ENCODE results near the gene TMEM123. TPM values are rescaled to one million over a fixed set of nuclear protein-coding genes. Genes with fewer than 3 reads are reported as not detected.

Gene TMEM123
- 88.6 and 93.5 TPM in 2 replicates for total RNA-seq

GRCh38 chr11:102452461-102453301 lies at the start of gene TMEM123:
TSS of gene TMEM123 (minus strand) at chr11:102452765. CDS start at chr11:102452623, 142 bp downstream.

GRCh38 chr11:102346748-102347461 lies 105.7 kb downstream of the TMEM123 start, which contains the start of gene BIRC2:
TSS of gene BIRC2 (plus strand) at chr11:102347214. CDS start at chr11:102349855, 2,641 bp downstream.

Other genes starting within 250 kb of the TMEM123 start
- gene BIRC3, start 135.3 kb downstream of the TMEM123 start, total RNA-seq, result 1.9 and 2.0 TPM in 2 replicates
- 41.8 and 43.5 TPM in 2 replicates for gene BIRC2, start 105.6 kb downstream of the TMEM123 start, total RNA-seq
- not detected in 2 replicates for gene MMP7, start 78.0 kb upstream of the TMEM123 start, total RNA-seq
- not detected in 2 replicates for gene MMP20, start 172.6 kb upstream of the TMEM123 start, total RNA-seq